Loucy (cell line): ENCODE measurements around the gene LASP1.

Source experiments
- CTCF ChIP-seq: fragments of 200-600 bp; sonication (generic); conservative IDR thresholded peaks from 2 replicates; pipeline ENCODE4 v1.5.1; 2014; ENCODE audit warnings: mild to moderate bottlenecking, antibody characterized with exemption, low read length
- EZH2phosphoT487 ChIP-seq: fragments of 200-600 bp; IDR thresholded peaks from 2 replicates; pipeline ENCODE4 v1.6.1; 2018; ENCODE audit warnings: antibody characterized with exemption, mild to moderate bottlenecking, moderate library complexity, borderline replicate concordance

DNA sequence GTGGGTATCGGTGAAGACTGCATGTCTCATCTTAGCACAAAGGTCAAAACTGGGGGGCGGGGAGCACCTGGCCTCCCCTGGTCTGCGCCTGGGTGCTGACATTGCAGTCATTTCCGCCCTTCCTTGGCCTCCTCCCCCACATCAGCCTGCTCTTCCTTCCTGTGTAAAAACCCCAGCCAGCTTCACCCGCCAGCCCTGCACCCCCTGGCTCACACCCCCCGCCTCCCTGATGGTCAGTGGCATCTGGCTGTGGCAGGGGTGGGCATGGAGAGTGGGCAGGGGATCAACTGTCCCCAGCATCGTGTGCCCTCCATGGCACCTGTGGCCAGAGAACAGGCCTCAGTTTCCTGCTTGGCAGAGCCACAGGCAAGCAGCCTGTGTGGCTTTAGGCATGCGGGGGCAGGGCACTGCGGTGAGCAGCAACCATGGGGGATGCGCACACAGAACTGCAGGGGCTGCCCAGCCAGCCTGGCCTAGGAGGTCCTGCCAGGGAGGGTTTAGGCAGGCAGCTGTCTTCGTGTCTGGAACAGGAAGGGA lies 29.0 kb downstream of the LASP1 start:
- TF ChIP-seq CTCF (no peak), EZH2phosphoT487 (no peak)
